ENCODE measurements around the gene CADPS2.

- no peak for TF ChIP-seq CTCF (conservative IDR thresholded peaks at IDR 0.05; ENCODE audit: low read depth, low read length)
- no peak for TF ChIP-seq RCOR1 (IDR thresholded peaks at IDR 0.05; ENCODE audit: insufficient replicate concordance, low read length)
- TF ChIP-seq SMC3 (IDR thresholded peaks at IDR 0.05; ENCODE audit: low read depth, low read length) = no peak
- no peak for TF ChIP-seq CHD1 (IDR thresholded peaks at IDR 0.05; ENCODE audit: low read depth, low read length)
Measured at GRCh38 chr7:122403113-122403512, 483.1 kb downstream of the CADPS2 start.
